Transverse colon (tissue), 4 donors: ENCODE results near the gene FGF1. TPM values are rescaled to one million over a fixed set of nuclear protein-coding genes. Genes with fewer than 3 reads are reported as not detected.

Source experiments
- DNase-seq: peaks from one replicate; pipeline ENCODE4 v3.0.0-alpha.2; 2019
- H3K27ac ChIP-seq, 4 donors: fragments of 200-600 bp; sonication (generic); 2 replicates each; pipeline ENCODE4 v1.5.1; 2016 to 2018; ENCODE audit warnings: inconsistent platforms in 4 of 4
- H3K27me3 ChIP-seq: fragments of 200-600 bp; sonication (generic); 2 replicates; pipeline ENCODE4 v1.5.1; 2017; ENCODE audit warnings: inconsistent platforms
- H3K36me3 ChIP-seq, 4 donors: fragments of 200-600 bp; sonication (generic); 2 replicates each; pipeline ENCODE4 v1.5.1; 2017 to 2019; ENCODE audit warnings: inconsistent platforms in 4 of 4
- H3K4me1 ChIP-seq, 4 donors: fragments of 200-600 bp; sonication (generic); 2 replicates each; pipeline ENCODE4 v1.5.1; 2017 to 2020; ENCODE audit warnings: inconsistent platforms in 4 of 4
- H3K4me3 ChIP-seq, 4 donors: fragments of 200-600 bp; sonication (generic); 1 replicate in 1 of 4; 2 replicates in 3 of 4; pipeline versions ENCODE4 v1.5.1 to v1.6.1; 2017 to 2019; ENCODE audit warnings: inconsistent platforms in 4 of 4
- H3K9me3 ChIP-seq, 2 donors: fragments of 200-600 bp; sonication (generic); 2 replicates each; pipeline ENCODE4 v1.5.1; 2017 to 2019; ENCODE audit warnings: inconsistent platforms in 2 of 2
- CTCF ChIP-seq, 5 experiments: fragments of 200-600 bp in 3 of 5; fragments of 450-650 bp in 2 of 5; sonication (generic) in 3 of 5; IDR thresholded peaks; 1 replicate in 2 of 5; 2 replicates in 3 of 5; pipeline ENCODE4 v1.5.1; 2016 to 2017; ENCODE audit warnings: antibody characterized with exemption in 5 of 5, inconsistent platforms in 3 of 5, mild to moderate bottlenecking in 2 of 5, moderate library complexity in 1 of 5
- EP300 ChIP-seq: sonication (generic); formaldehyde crosslinking; IDR thresholded peaks from one replicate; pipeline ENCODE4 v1.6.1; 2017; ENCODE audit warnings: antibody characterized with exemption, low read depth
- POLR2A ChIP-seq: fragments of 450-650 bp; IDR thresholded peaks from one replicate; pipeline ENCODE4 v1.6.1; 2016; ENCODE audit warnings: antibody characterized with exemption, mild to moderate bottlenecking, moderate library complexity
- POLR2AphosphoS5 ChIP-seq, 3 donors: sonication (generic); formaldehyde crosslinking; IDR thresholded peaks; one replicate each; pipeline ENCODE4 v1.6.1; 2016; ENCODE audit warnings: antibody characterized with exemption in 3 of 3
- WGBS, 2 donors: methylation state at CpG; one replicate each; pipeline ENCODE4 v1.1.5; 2018; ENCODE audit warnings: low coverage in 1 of 2; 5-methylcytosine and 5-hydroxymethylcytosine counted together
- in situ Hi-C, 4 donors: fragments of 200-750 bp; cut with MboI; loops; one replicate each; pipeline versions ENCODE4 v1.15.0 to v1.15.1; 2017; ENCODE audit warnings: low sequenced_read_pairs in 3 of 4, low pct_ligation_motif_present in 1 of 4, low pct_unique_long_range_greater_than_20kb in 1 of 4
- intact Hi-C: fragments of 100-400 bp; cut with DNase I; formaldehyde crosslinking; loops from one replicate; pipeline ENCODE4 v1.15.1; 2023; ENCODE audit warnings: low total_unique reads
- total RNA-seq, 4 donors: library from RNA; depleted of rRNA; stranded (reverse); fragments of >200 nt; gene quantifications; one replicate each; pipeline ENCODE4 v1.1.0, GENCODE V29; 2016

FGF1 gene
- total RNA-seq, 4 donors from 2014 or later, result 0.32 to 0.41 TPM; not detected in 2

GRCh38 chr5:142572006-142572405, 113.9 kb downstream of the FGF1 start:
- Histone ChIP-seq H3K4me1 (peaks cover 0 to 12% (median 4%) of the 10 kb centered on the region in 4 donors), H3K36me3 (no peaks in the 10 kb centered on the region), H3K4me3 (no peak overlapping the region), H3K9me3 (no peaks in the 10 kb centered on the region), H3K27ac (no peak overlapping the region), H3K27me3 (no peaks in the 10 kb centered on the region)
- WGBS, 2 donors, result 79% methylated on average over 4 of the region's 4 CpGs
- TF ChIP-seq EP300 (no peak), POLR2A (no peak), CTCF (IDR thresholded peaks at IDR 0.05) (no peak), POLR2AphosphoS5 (IDR thresholded peaks at IDR 0.05) (no peak)
- DNase-seq, result no peak
- intact Hi-C loops, result no loop called here
- in situ Hi-C loops, result loop anchor here in 1 of 4 donors (25.0 kb wide), 1 partner anchor 410 kb away; no protein-coding TSS in a partner anchor

- in situ Hi-C loops, result loop anchor here in 1 of 4 donors (25.0 kb wide), 1 partner anchor 409 kb away; no protein-coding TSS in a partner anchor
- Histone ChIP-seq H3K4me1 (peaks cover 0 to 12% (median 4%) of the 10 kb centered on the region in 4 donors), H3K27ac (no peak overlapping the region), H3K4me3 (no peak overlapping the region), H3K36me3 (no peaks in the 10 kb centered on the region), H3K27me3 (no peaks in the 10 kb centered on the region), H3K9me3 (no peaks in the 10 kb centered on the region)
- no peak for TF ChIP-seq EP300
- no peak for TF ChIP-seq CTCF (IDR thresholded peaks at IDR 0.05)
- TF ChIP-seq POLR2AphosphoS5 (IDR thresholded peaks at IDR 0.05), result no peak
- TF ChIP-seq POLR2A, result no peak
- intact Hi-C loops, result no loop called here
- no peak for DNase-seq
- WGBS, 2 donors, result 87 to 95% methylated on average over 4 to 5 of the region's 5 CpGs
Observed at GRCh38 chr5:142571371-142571770, 114.5 kb downstream of the FGF1 start.

GRCh38 chr5:142569905-142570304, 116.0 kb downstream of the FGF1 start:
- intact Hi-C loops, result no loop called here
- TF ChIP-seq EP300 (no peak), CTCF (IDR thresholded peaks at IDR 0.05) (no peak), POLR2A (no peak), POLR2AphosphoS5 (IDR thresholded peaks at IDR 0.05) (no peak)

GRCh38 chr5:142568996-142569335, 116.9 kb downstream of the FGF1 start:
- no peaks in the 10 kb centered on the region for H3K36me3 ChIP-seq
- no peak for TF ChIP-seq POLR2A
- no peak for TF ChIP-seq CTCF (IDR thresholded peaks at IDR 0.05)
- no peak for TF ChIP-seq EP300
- TF ChIP-seq POLR2AphosphoS5 (IDR thresholded peaks at IDR 0.05), result no peak
- H3K9me3 ChIP-seq, result no peaks in the 10 kb centered on the region
- H3K4me1 ChIP-seq, result peaks cover 0 to 12% (median 4%) of the 10 kb centered on the region in 4 donors
- in situ Hi-C loops, result loop anchor here in 1 of 4 donors (25.0 kb wide), 1 partner anchor 407 kb away; no protein-coding TSS in a partner anchor
- H3K4me3 ChIP-seq, result no peak overlapping the region
- intact Hi-C loops, result no loop called here
- no peaks in the 10 kb centered on the region for H3K27me3 ChIP-seq
- WGBS, 2 donors, result 75 to 84% methylated on average over 2 to 3 of the region's 3 CpGs
- peak overlapping the region; percentile 49 to 65 (median 62) for H3K27ac ChIP-seq
- no peak for DNase-seq

More at GRCh38 chr5:142569905-142570304, 116.0 kb downstream of the FGF1 start:
- peak overlapping the region in 1 of 4 donors; percentile 65 for H3K27ac ChIP-seq
- 81 to 82% methylated on average over 6 of the region's 6 CpGs for WGBS, 2 donors
- no peaks in the 10 kb centered on the region for H3K9me3 ChIP-seq
- DNase-seq, result no peak
- H3K4me1 ChIP-seq, result peaks cover 0 to 12% (median 4%) of the 10 kb centered on the region in 4 donors
- no peaks in the 10 kb centered on the region for H3K36me3 ChIP-seq
- no peak overlapping the region for H3K4me3 ChIP-seq
- in situ Hi-C loops, result loop anchor here in 1 of 4 donors (25.0 kb wide), 1 partner anchor 408 kb away; no protein-coding TSS in a partner anchor
- H3K27me3 ChIP-seq, result no peaks in the 10 kb centered on the region
